B cell (primary cell): ENCODE data around the gene SP6. TPM values are rescaled to one million over a fixed set of nuclear protein-coding genes. Genes with fewer than 3 reads are reported as not detected.

Experiments
- ATAC-seq: fragments of 200-7000 bp; cut with Tn5 transposase; one replicate; pipeline ENCODE4 v1.10.0; 2021; ENCODE audit warnings: low read depth, mild to moderate bottlenecking, moderate number of reproducible peaks, moderate library complexity
- CTCF ChIA-PET: fragments of 350-600 bp; sonication (Branson Sonifier 250); formaldehyde crosslinking; loops from one replicate; lab custom pipeline; 2021; ENCODE audit warnings: antibody characterized with exemption, inconsistent platforms; lab: Charles Lee
- POLR2A ChIA-PET: fragments of 350-600 bp; sonication (Branson Sonifier 250); formaldehyde crosslinking; loops from one replicate; lab custom pipeline; 2021; ENCODE audit warnings: antibody characterized with exemption; lab: Charles Lee
- DNase-seq: peaks from one replicate; pipeline ENCODE4 v3.0.0; 2013
- H2AFZ ChIP-seq: 2 replicates; pipeline ENCODE4 v1.6.1; 2012; ENCODE audit warnings: mild to moderate bottlenecking, low read depth, low read length; ENCODE audit not compliant: insufficient read depth, poor library complexity, severe bottlenecking
- H3K27ac ChIP-seq, 2 donors: 1 replicate in 1 of 2; 2 replicates in 1 of 2; pipeline ENCODE4 v1.5.1; 2012 to 2013; ENCODE audit warnings: low read length in 2 of 2, mild to moderate bottlenecking in 2 of 2, moderate library complexity in 1 of 2
- H3K27me3 ChIP-seq, 4 experiments: fragments of 200-600 bp in 1 of 4; sonication (generic) in 1 of 4; replicated peaks in 1 of 4; 1 replicate in 2 of 4; 2 replicates in 2 of 4; pipeline versions ENCODE4 v1.6.1 to v1.7.0; 2013 to 2016; ENCODE audit warnings: low read length in 3 of 4, mild to moderate bottlenecking in 2 of 4, mixed read lengths in 1 of 4, moderate library complexity in 1 of 4; ENCODE audit not compliant: insufficient read depth in 4 of 4, control insufficient read depth in 3 of 4; ENCODE audit errors: control extremely low read depth in 1 of 4
- H3K36me3 ChIP-seq, 2 experiments: replicated peaks in 1 of 2; 1 replicate in 1 of 2; 2 replicates in 1 of 2; pipeline versions ENCODE4 v1.6.1 to v1.7.1; 2013; ENCODE audit warnings: low read length in 1 of 2; ENCODE audit not compliant: insufficient read depth in 2 of 2, control insufficient read depth in 1 of 2; ENCODE audit errors: control extremely low read depth in 1 of 2, extremely low read depth in 1 of 2
- H3K4me1 ChIP-seq, 2 donors: fragments of 200-600 bp in 1 of 2; sonication (generic) in 1 of 2; 1 replicate in 1 of 2; 2 replicates in 1 of 2; pipeline versions ENCODE4 v1.5.1 to v1.6.1; 2013 to 2017; ENCODE audit warnings: low read length in 2 of 2; ENCODE audit not compliant: control insufficient read depth in 2 of 2, insufficient read depth in 2 of 2
- H3K4me2 ChIP-seq: replicated peaks from 2 replicates; pipeline ENCODE3; 2012; ENCODE audit warnings: mild to moderate bottlenecking, low read depth, low read length; ENCODE audit not compliant: poor library complexity, severe bottlenecking
- H3K4me3 ChIP-seq, 5 experiments: fragments of 200-600 bp in 1 of 5; sonication (generic) in 1 of 5; 1 replicate in 3 of 5; 2 replicates in 2 of 5; pipeline versions ENCODE4 v1.5.1 to v1.7.0; 2011 to 2016; ENCODE audit warnings: low read length in 4 of 5, mild to moderate bottlenecking in 4 of 5, low read depth in 2 of 5, control low read depth in 1 of 5, moderate library complexity in 1 of 5; ENCODE audit not compliant: insufficient read depth in 1 of 5; ENCODE audit errors: control extremely low read depth in 1 of 5, extremely low read depth in 1 of 5
- H3K79me2 ChIP-seq: fragments of 200-600 bp; sonication (generic); one replicate; pipeline ENCODE4 v1.6.0; 2016; ENCODE audit warnings: low read length; ENCODE audit not compliant: control insufficient read depth, insufficient read depth
- H3K9ac ChIP-seq: fragments of 200-600 bp; sonication (generic); 2 replicates; pipeline ENCODE4 v1.6.1; 2017; ENCODE audit warnings: mild to moderate bottlenecking, low read length, moderate library complexity
- H3K9me3 ChIP-seq, 3 donors: one replicate each; pipeline versions ENCODE4 v1.6.1 to v1.7.1; 2013; ENCODE audit warnings: low read length in 2 of 3; ENCODE audit not compliant: control insufficient read depth in 2 of 3, insufficient read depth in 1 of 3; ENCODE audit errors: control extremely low read depth in 1 of 3
- H4K20me1 ChIP-seq: 2 replicates; pipeline ENCODE4 v1.6.0; 2012; ENCODE audit warnings: mild to moderate bottlenecking, low read length; ENCODE audit not compliant: insufficient read depth, control insufficient read depth, poor library complexity, severe bottlenecking
- H3K27ac Mint-ChIP-seq: one replicate; pipeline ENCODE4 v1.8.0; 2021; ENCODE audit warnings: mixed read lengths
- H3K27me3 Mint-ChIP-seq: one replicate; pipeline ENCODE4 v1.8.0; 2021; ENCODE audit warnings: mixed read lengths
- H3K4me1 Mint-ChIP-seq: one replicate; pipeline ENCODE4 v1.8.0; 2021; ENCODE audit warnings: mixed read lengths
- H3K4me3 Mint-ChIP-seq: one replicate; pipeline ENCODE4 v1.8.0; 2021; ENCODE audit warnings: mixed read lengths
- H3K9me3 Mint-ChIP-seq: one replicate; pipeline ENCODE4 v1.8.0; 2022; ENCODE audit warnings: mixed read lengths; ENCODE audit not compliant: insufficient read depth
- CTCF ChIP-seq: fragments of 200-600 bp; IDR thresholded peaks from one replicate; pipeline ENCODE4 v1.8.0; 2022; ENCODE audit warnings: antibody characterized with exemption, mild to moderate bottlenecking
- EZH2 ChIP-seq: IDR thresholded peaks from 2 replicates; pipeline ENCODE4 v1.6.1; 2012; ENCODE audit warnings: borderline replicate concordance, low read depth, mild to moderate bottlenecking, moderate library complexity, low read length; ENCODE audit not compliant: insufficient read depth, poor library complexity, severe bottlenecking
- WGBS: methylation state at CpG from one replicate; pipeline ENCODE4 v1.1.5; 2013; ENCODE audit warnings: missing lambda C conversion rate; ENCODE audit not compliant: insufficient coverage; 5-methylcytosine and 5-hydroxymethylcytosine counted together
- intact Hi-C: fragments of 100-400 bp; cut with micrococcal nuclease; formaldehyde crosslinking; loops from one replicate; pipeline ENCODE4 v1.10.0; 2022
- polyA plus RNA-seq: library from polyadenylated mRNA; depleted of rRNA; stranded (reverse); fragments of >200 nt; gene quantifications from 2 replicates; pipeline ENCODE4 v1.2.3, GENCODE V29; 2012
- total RNA-seq, 2 donors: library from RNA; stranded (reverse); fragments of 120-200 nt in 1 of 2; gene quantifications; 1 replicate in 1 of 2; 2 replicates in 1 of 2; pipeline versions ENCODE4 v1.2.3 to v1.2.4, GENCODE V29; 2013 to 2022

Gene SP6
- total and polyA plus RNA-seq, 2 donors (not counting 1 experiment from before 2014, with no cell fraction given): 0.04 TPM; not detected in 1

- peaks cover 50% of the 10 kb centered on the region for H3K4me1 Mint-ChIP-seq
- TF ChIP-seq CTCF: no peak
- no peak for TF ChIP-seq EZH2
Observed at GRCh38 chr17:47895856-47896671, 45.1 kb upstream of the SP6 start, which contains the start of gene SP2. SP2 (plus strand) TSS chr17:47896236; CDS start chr17:47896287, 51 bp downstream.

More at GRCh38 chr17:47895856-47896671, 45.1 kb upstream of the SP6 start, which contains the start of gene SP2:
- Histone ChIP-seq H3K27ac (peak within 1 kb of the TSS; percentile 94 to 98), H3K4me2 (peak within 1 kb of the TSS; percentile 93), H2AFZ (peak within 1 kb of the TSS; percentile 84), H3K4me3 (peak within 1 kb of the TSS; percentile 73 to 97 (median 90)), H3K4me1 (peaks cover 19 to 23% of the 10 kb centered on the region in 2 donors), H4K20me1 (peaks cover 15% of the 10 kb centered on the region), H3K9ac (peak within 1 kb of the TSS; percentile 88), H3K27me3 (no peaks in the 10 kb centered on the region), H3K36me3 (peaks cover 0 to 10% of the 10 kb centered on the region in 2 experiments), H3K9me3 (no peaks in the 10 kb centered on the region), H3K79me2 (peaks cover 58% of the 10 kb centered on the region)
- POLR2A ChIA-PET: interaction anchor here (0.5 to 1.9 kb wide), 20 partner anchors 9 to 1703 kb away, joined by 3 to 18 read pairs (median 6); partner anchors contain the start of genes CDK5RAP3, KANSL1, KPNB1 and LRRC46
- H3K4me3 Mint-ChIP-seq: peak within 1 kb of the TSS; percentile 96
- CTCF ChIA-PET: interaction anchor here (1.0 to 15.3 kb wide), 4 partner anchors 52 to 75 kb away, joined by 3 to 436 read pairs (median 14); partner anchors contain the start of genes CDK5RAP3, LRRC46, MRPL10 and SCRN2
- DNase-seq: peak; percentile 100
- intact Hi-C loops: loop anchor here (1.0 to 2.0 kb wide), 8 partner anchors 45 to 247 kb away; partner anchors contain the start of genes KPNB1, LRRC46, MRPL10 and NFE2L1
- peak within 1 kb of the TSS; percentile 100 for H3K27ac Mint-ChIP-seq
- H3K27me3 Mint-ChIP-seq: no peaks in the 10 kb centered on the region
- H3K9me3 Mint-ChIP-seq: no peaks in the 10 kb centered on the region
- WGBS: under 1% methylated on average over 70 of the region's 70 CpGs
- peak; percentile 85 for ATAC-seq
